Stimulated activated CD4-positive, alpha-beta T cell treated with anti-CD3 and anti-CD28 coated beads, Interleukin-1b, Interleukin-23, amount 100 ng/mL, for 1 hour (primary cell): Measurements from ENCODE around the gene LIFR.

Experiments
- DNase-seq, 2 donors: peaks; one replicate each; pipeline ENCODE4 v3.0.0-alpha.2; 2020; ENCODE audit warnings: low read depth in 2 of 2

Gene LIFR

GRCh38 chr5:38548064-38548759 is 8.2 kb downstream of the LIFR start:
- no peak for DNase-seq

GRCh38 chr5:38547257-38547656 is 9.2 kb downstream of the LIFR start:
- DNase-seq: no peak

DNA sequence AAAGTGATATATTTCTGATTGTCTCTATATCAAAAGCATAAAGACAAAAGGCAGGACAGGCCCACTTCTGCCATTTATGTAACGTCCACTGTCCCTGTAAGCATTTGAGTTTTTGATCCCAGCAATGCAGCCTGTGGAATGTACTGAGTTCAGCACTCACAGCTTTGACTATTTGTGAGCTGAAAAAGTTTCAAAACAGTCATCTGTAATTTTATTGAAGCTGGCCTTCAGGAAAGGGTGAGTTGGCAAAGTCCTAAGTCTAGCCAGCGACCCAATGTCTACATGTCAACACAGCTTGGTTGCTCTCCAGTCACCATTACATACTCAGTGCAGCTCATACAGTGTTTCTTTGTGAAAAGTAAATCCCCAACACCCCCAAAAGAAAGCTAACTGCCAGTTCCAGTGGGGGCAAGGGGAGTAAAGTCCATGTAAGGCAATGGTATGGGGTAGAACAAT is 9.7 kb downstream of the LIFR start:
- DNase-seq: no peak

DNA sequence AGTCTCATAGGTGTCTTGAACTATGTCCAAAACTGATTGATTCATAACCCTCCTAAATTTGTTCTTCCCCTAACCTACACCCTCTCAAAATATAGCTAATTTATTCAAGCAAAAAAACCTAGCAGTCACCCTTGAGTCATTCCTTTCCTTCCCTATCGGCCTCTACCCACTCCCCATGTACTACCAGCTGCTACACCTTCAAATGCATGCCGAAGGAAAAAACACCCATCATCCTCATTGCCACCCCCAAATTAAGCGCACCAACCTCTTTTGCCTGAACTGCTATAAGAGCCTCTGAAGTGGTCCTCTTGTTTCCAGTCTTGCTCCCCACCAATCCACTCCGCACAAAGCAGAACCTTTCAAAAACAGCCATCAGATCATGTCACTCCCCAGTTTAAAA is 12.6 kb downstream of the LIFR start:
- no peak for DNase-seq

- DNase-seq: no peak
Observed at GRCh38 chr5:38543074-38543473, 13.4 kb downstream of the LIFR start.

- DNase-seq: no peak
Observed at GRCh38 chr5:38541174-38541725, 15.2 kb downstream of the LIFR start.

DNA sequence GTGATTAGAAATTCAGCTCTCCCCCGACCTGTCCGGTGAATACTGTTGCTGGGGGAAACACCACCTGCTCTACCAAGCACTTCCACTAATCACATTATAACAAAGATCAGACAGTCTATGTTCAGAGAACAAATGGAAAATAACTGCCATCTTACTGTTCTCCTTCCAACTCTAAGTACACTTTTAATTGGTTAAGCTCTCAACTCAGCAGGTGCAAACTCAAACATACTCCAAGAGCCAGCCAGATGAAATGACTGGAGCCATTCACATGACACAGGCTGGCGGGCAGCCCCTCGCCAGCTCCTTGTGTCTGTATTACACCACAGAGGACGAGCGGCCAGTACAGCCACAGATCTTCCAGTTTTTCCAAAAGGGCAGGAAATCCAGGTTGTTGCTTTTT is 16.1 kb downstream of the LIFR start:
- no peak for DNase-seq

DNA sequence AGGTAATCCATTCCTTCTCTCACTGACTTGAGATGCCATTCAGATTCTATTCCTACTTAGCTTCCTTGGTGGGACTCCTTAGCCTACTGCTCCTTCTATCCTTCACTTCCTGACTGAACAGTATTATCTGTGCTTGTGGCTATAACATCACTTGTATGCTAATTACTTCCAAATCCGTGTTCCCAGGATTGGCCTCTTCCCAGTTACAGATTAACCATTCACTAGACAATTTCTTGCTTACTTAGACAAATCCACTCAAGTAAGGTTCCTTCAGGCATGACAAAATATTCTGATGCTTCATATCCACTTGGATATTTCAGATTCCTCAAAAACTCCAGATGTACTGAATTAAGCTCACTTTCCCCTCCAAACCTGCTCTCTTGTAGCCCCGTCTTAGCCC is 18.3 kb downstream of the LIFR start:
- no peak for DNase-seq

DNA sequence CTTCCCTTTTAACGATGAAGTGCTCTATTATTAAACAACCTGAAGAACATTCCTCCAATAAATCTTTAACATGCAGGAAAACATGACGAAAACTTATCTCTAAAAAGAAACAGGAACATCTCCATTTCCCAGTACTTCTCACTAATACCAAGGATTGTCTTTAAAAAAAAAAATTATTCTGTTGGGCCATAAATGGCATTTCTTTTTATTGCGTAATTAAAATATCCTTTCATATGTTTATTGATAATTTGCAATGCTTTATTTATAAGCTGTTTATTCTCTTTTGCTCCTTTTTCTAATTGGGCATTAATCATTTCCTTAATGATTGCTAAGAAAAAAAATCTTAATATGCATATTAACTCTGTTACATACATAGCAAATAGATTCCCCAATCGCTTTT is 18.9 kb downstream of the LIFR start:
- no peak for DNase-seq

DNA sequence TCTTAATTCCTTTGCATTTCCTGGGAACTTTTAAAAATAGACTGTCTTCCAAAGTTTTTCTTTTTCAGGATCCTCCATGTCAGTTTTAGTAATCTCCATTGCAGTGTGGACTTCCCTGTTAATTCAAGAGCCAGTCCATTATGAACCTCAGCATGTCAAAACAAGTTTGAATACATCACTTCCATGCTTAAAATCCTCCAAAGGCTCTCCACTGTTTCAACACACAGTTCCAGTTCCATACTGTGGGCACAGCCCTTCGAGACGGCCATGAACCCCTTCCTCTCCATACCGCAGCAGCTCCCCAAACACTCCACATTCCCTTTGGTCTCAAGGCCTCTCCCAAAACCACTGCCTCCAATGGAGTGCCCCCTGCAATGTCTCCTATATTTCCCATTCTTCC is 19.5 kb downstream of the LIFR start:
- DNase-seq: no peak

GRCh38 chr5:38535845-38536244 is 20.6 kb downstream of the LIFR start:
- no peak for DNase-seq

GRCh38 chr5:38535248-38535750 is 21.1 kb downstream of the LIFR start:
- no peak for DNase-seq

GRCh38 chr5:38534156-38534453 is 22.3 kb downstream of the LIFR start:
- DNase-seq: no peak

- no peak for DNase-seq
Observed at GRCh38 chr5:38533286-38534155, 22.9 kb downstream of the LIFR start.

DNA sequence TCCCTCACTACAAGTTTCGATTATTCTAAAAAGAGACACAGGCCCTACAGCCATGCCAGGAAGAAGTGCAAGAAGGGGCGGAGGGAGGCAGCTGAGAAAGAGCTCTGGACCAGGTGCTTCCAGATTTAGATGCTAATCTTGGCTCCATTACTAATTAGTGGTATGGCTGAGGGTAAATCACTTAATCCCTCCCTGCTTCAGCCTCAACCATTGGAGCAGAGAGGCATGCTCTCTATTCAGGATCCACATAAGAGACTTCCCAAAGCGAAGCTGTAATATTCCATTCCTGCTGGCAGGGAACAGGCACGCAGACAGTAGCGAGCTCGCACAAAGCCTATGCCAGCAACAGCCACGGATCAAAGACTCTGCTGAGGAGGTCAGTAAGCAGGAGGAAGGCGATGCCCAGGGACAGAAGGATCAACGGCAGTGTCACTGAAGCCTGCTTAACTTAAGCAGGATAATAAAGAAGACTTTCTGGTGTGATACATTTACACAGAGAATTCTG is 24.2 kb downstream of the LIFR start:
- DNase-seq: no peak

- DNase-seq: no peak
Observed at GRCh38 chr5:38531518-38531917, 24.9 kb downstream of the LIFR start.

DNA sequence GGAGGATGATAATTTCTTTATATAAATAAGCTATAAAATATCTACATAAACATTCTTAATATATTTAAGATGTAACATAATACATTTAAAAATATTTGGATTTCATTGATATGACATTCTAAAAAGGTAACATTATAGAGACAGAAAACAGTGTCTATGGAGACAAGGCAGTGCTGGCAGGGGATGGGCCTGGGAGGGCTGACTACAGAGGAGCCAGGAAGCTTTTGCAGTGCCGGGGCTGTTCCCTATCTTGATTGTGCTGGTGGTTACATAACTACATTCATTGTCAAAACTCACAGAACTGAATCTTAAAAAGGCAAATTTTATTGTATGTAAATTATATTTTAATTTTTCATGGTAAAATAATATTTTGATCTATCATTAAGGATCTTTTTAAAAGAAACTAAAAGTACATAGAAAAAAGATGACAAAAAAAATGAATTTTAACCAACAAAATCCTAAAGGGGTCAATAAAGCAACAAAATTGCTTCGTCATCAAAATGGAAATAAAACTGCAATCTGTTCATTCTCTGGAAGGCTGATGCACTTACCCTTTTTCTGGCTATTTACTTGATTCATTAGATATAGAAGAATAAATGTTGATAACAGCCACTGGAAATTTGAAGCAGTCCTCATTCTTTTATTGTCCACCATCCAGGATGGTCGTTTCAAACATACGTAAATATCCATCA is 26.3 kb downstream of the LIFR start:
- DNase-seq: no peak

GRCh38 chr5:38528162-38528703 is 28.2 kb downstream of the LIFR start:
- DNase-seq: no peak

- no peak for DNase-seq
Observed at GRCh38 chr5:38527475-38527874, 29.0 kb downstream of the LIFR start.

DNA sequence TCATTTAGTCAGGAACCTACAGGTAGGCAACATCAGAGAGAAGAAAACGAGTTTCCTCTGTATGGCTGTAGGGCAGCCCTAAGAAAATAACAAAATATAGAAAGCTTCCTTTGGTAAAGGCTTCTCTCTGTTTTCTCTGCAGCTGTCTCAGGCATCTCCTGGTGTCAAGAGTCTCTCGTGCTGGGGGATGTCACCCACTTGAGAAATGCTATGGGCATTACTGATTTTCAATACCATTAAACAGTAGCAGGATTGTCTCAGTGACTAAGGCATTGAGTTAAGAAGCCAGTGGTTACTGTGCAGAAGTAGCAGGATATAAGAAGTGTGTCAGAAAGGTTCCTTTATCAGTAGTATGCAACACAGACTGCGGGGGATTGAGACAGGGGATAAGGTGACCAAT is 32.4 kb downstream of the LIFR start:
- no peak for DNase-seq

DNA sequence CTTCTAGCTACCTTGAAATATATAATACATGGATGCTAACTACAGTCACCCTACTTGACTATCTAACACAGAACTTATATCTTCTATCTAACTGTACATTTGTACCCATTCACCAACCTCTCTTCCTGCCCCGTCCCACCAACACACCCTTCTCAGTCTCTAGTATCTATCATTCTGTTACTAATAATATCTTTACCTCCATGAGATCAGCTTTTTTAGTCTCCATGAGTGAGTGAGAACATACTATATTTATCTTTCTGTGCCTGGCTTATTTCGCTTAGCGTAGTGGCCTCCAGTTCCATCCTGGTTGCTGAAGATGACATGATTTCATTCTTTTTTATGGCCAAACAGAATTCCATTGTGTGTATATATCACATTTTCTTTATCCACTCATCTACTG is 37.0 kb downstream of the LIFR start:
- no peak for DNase-seq

DNA sequence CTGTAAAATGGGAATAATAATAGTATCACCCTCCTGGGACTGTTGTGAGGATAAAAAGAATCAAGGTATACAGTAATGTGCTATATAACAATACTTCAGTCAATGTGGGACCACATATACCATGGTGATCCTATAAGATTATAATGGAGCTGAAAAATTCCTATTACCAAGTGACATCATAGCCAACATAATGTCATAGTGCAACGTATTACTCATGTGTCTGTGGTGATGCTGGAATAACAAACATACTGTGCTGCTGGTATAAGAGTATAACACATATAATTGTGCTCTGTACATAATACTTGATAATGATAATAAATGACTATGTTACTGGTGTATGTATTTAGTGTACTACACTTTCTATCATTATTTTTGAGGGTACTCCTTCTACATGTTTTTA is 38.1 kb downstream of the LIFR start:
- no peak for DNase-seq
